HepG2 (cell line): Measurements from ENCODE around the gene UNC5B. TPM values are rescaled to one million over a fixed set of nuclear protein-coding genes. Genes with fewer than 3 reads are reported as not detected.

Experiments
- ATAC-seq: fragments of 200-7000 bp; cut with Tn5 transposase; 3 replicates; pipeline ENCODE4 v1.9.1; 2020; ENCODE audit warnings: mild to moderate bottlenecking, moderate library complexity
- BruUV-seq: library from RNA; stranded (reverse); fragments of 400-500 nt; replicated peaks from 2 replicates; lab custom pipeline; 2021; lab: Mats Ljungman, UMichigan
- CTCF ChIA-PET: fragments of 300-600 bp; formaldehyde crosslinking; extraction: SDS; loops from one replicate; lab custom pipeline; 2021; ENCODE audit warnings: low total read pairs, inconsistent platforms, low intra/inter-chr PET ratio; lab: Yijun Ruan, JAX
- POLR2A ChIA-PET: fragments of 350-600 bp; sonication (Branson Sonifier 250); formaldehyde crosslinking; loops from one replicate; lab custom pipeline; 2020; ENCODE audit warnings: antibody characterized with exemption, inconsistent platforms; lab: Yijun Ruan, JAX
- DNase-seq: peaks from one replicate; pipeline ENCODE4 v3.0.0-alpha.2; 2015; ENCODE audit warnings: low spot score
- FAIRE-seq: peaks from 3 replicates; lab custom pipeline; 2011; peaks lifted over from hg19 to GRCh38; lab: Jason Lieb, UNC
- H2AFZ ChIP-seq: one replicate; pipeline ENCODE4 v1.6.1; 2011; ENCODE audit warnings: low read length, inconsistent platforms
- H3K27ac ChIP-seq: fragments of 300-600 bp; 3 replicates; pipeline ENCODE4 v1.8.0; 2011; ENCODE audit warnings: mixed run types, mild to moderate bottlenecking, mixed read lengths, low read length, inconsistent platforms; ENCODE audit not compliant: insufficient read depth; ENCODE audit errors: extremely low read length
- H3K27me3 ChIP-seq, 2 experiments: fragments of 200-600 bp in 1 of 2; 2 replicates in 1 of 2; 3 replicates in 1 of 2; pipeline versions ENCODE4 v1.6.0 to v1.8.0; 2011; ENCODE audit warnings: low read length in 2 of 2, mild to moderate bottlenecking in 2 of 2, moderate library complexity in 2 of 2, inconsistent platforms in 1 of 2; ENCODE audit not compliant: insufficient read depth in 2 of 2, control insufficient read depth in 1 of 2
- H3K36me3 ChIP-seq, 2 experiments: fragments of 200-600 bp in 1 of 2; replicated peaks in 1 of 2; 2 replicates in 1 of 2; 3 replicates in 1 of 2; pipeline versions ENCODE4 v1.5.1 to v1.8.0; 2011; ENCODE audit warnings: low read length in 2 of 2, inconsistent platforms in 1 of 2; ENCODE audit not compliant: insufficient read depth in 2 of 2, control insufficient read depth in 1 of 2
- H3K4me1 ChIP-seq: 2 replicates; pipeline ENCODE4 v1.5.1; 2012; ENCODE audit warnings: low read length, inconsistent platforms; ENCODE audit not compliant: insufficient read depth
- H3K4me2 ChIP-seq: 2 replicates; pipeline ENCODE4 v1.6.0; 2011; ENCODE audit warnings: low read depth, low read length, inconsistent platforms
- H3K4me3 ChIP-seq, 3 experiments: fragments of 200-600 bp in 1 of 3; sonication (generic), shearing (Covaris generic) in 1 of 3; replicated peaks in 1 of 3; 2 replicates each; pipeline ENCODE4 v1.5.1; 2011 to 2016; ENCODE audit warnings: low read length in 3 of 3, inconsistent platforms in 2 of 3, low read depth in 2 of 3, mild to moderate bottlenecking in 2 of 3, control low read depth in 1 of 3, mixed read lengths in 1 of 3; ENCODE audit not compliant: insufficient read depth in 1 of 3
- H3K79me2 ChIP-seq: one replicate; pipeline ENCODE4 v1.6.1; 2011; ENCODE audit warnings: low read length, inconsistent platforms; ENCODE audit not compliant: insufficient read depth
- H3K9ac ChIP-seq: 2 replicates; pipeline ENCODE4 v1.6.0; 2011; ENCODE audit warnings: mild to moderate bottlenecking, low read depth, low read length, inconsistent platforms; ENCODE audit not compliant: insufficient read depth
- H3K9me3 ChIP-seq: 2 replicates; pipeline ENCODE4 v1.5.1; 2012; ENCODE audit warnings: mild to moderate bottlenecking, low read length
- H4K20me1 ChIP-seq: 2 replicates; pipeline ENCODE4 v1.6.0; 2011; ENCODE audit warnings: inconsistent platforms, mild to moderate bottlenecking, low read length, moderate library complexity; ENCODE audit not compliant: insufficient read depth
- AKAP8 ChIP-seq: sonication (generic); formaldehyde crosslinking; IDR thresholded peaks from 2 replicates; pipeline ENCODE4 v1.5.1; 2020; ENCODE audit warnings: mild to moderate bottlenecking, missing genetic modification reagents
- CREM ChIP-seq, 2 experiments: sonication (generic) in 1 of 2; formaldehyde crosslinking in 1 of 2; IDR thresholded peaks; 2 replicates each; pipeline versions ENCODE4 v1.4.0 to v1.6.1; 2016 to 2020; ENCODE audit warnings: antibody characterized with exemption in 1 of 2, mild to moderate bottlenecking in 1 of 2, missing genetic modification reagents in 1 of 2
- GFI1 ChIP-seq: sonication (generic); formaldehyde crosslinking; IDR thresholded peaks from 2 replicates; pipeline ENCODE4 v1.5.0; 2020; ENCODE audit warnings: missing genetic modification reagents, mild to moderate bottlenecking, borderline replicate concordance
- HNF1B ChIP-seq: sonication (generic); formaldehyde crosslinking; IDR thresholded peaks from 2 replicates; pipeline ENCODE4 v1.5.1; 2020; ENCODE audit warnings: mild to moderate bottlenecking, moderate library complexity, missing genetic modification reagents
- JUN ChIP-seq: sonication (generic); formaldehyde crosslinking; IDR thresholded peaks from 2 replicates; pipeline ENCODE4 v1.4.0; 2020; ENCODE audit warnings: mild to moderate bottlenecking, missing genetic modification reagents
- MXI1 ChIP-seq: IDR thresholded peaks from 3 replicates; pipeline ENCODE4 v1.6.1; 2012; ENCODE audit warnings: low read depth, low read length, inconsistent platforms, borderline replicate concordance
- MZF1 ChIP-seq: sonication (generic); formaldehyde crosslinking; IDR thresholded peaks from 2 replicates; pipeline ENCODE4 v1.8.1; 2023; ENCODE audit warnings: mild to moderate bottlenecking, missing genetic modification reagents, borderline replicate concordance
- NCOA5 ChIP-seq: sonication (generic); formaldehyde crosslinking; IDR thresholded peaks from 2 replicates; pipeline ENCODE4 v1.4.0; 2020; ENCODE audit warnings: missing genetic modification reagents
- NR1H2 ChIP-seq: sonication (generic); formaldehyde crosslinking; IDR thresholded peaks from 2 replicates; pipeline ENCODE4 v1.8.1; 2022; ENCODE audit warnings: low read depth, missing genetic modification reagents, borderline replicate concordance
- RBFOX2 ChIP-seq: fragments of 200-400 bp; formaldehyde crosslinking; IDR thresholded peaks from 2 replicates; pipeline ENCODE4 v1.6.1; 2017; ENCODE audit warnings: low read depth, mild to moderate bottlenecking, low read length
- ZFP36L1 ChIP-seq: sonication (generic); formaldehyde crosslinking; IDR thresholded peaks from 2 replicates; pipeline ENCODE4 v1.8.0; 2022; ENCODE audit warnings: mild to moderate bottlenecking, missing genetic modification reagents, moderate library complexity
- ZNF225 ChIP-seq: sonication (generic); formaldehyde crosslinking; IDR thresholded peaks from 2 replicates; pipeline ENCODE4 v1.4.0; 2020; ENCODE audit warnings: mild to moderate bottlenecking, missing genetic modification reagents
- ZNF33A ChIP-seq: sonication (generic); formaldehyde crosslinking; IDR thresholded peaks from 2 replicates; pipeline ENCODE4 v1.5.1; 2020; ENCODE audit warnings: missing genetic modification reagents, mild to moderate bottlenecking, moderate library complexity, borderline replicate concordance
- ZNF709 ChIP-seq: sonication (generic); formaldehyde crosslinking; IDR thresholded peaks from 2 replicates; pipeline ENCODE4 v1.5.0; 2020; ENCODE audit warnings: mild to moderate bottlenecking, missing genetic modification reagents
- ZSCAN30 ChIP-seq: sonication (generic); formaldehyde crosslinking; IDR thresholded peaks from 2 replicates; pipeline ENCODE4 v1.5.0; 2020; ENCODE audit warnings: mild to moderate bottlenecking, missing genetic modification reagents
- WGBS: methylation state at CpG from one replicate; pipeline ENCODE4 v1.1.6; 2017; ENCODE audit warnings: low lambda C conversion rate; 5-methylcytosine and 5-hydroxymethylcytosine counted together
- in situ Hi-C: cut with HindIII; loops from 2 replicates; pipeline ENCODE4 v1.10.0; 2017; ENCODE audit warnings: low pct_unique_long_range_greater_than_20kb; ENCODE audit not compliant: extremely low pct_ligation_motif_present
- intact Hi-C: fragments of 100-400 bp; cut with micrococcal nuclease; formaldehyde crosslinking; loops from one replicate; pipeline ENCODE4 v1.10.0; 2022; ENCODE audit not compliant: unreplicated experiment
- polyA plus RNA-seq, 8 experiments: library from polyadenylated mRNA; depleted of rRNA in 3 of 8; stranded (reverse) in 7 of 8; unstranded in 1 of 8; fragments of >200 nt; fragmentation: Illumina TruSeq in 4 of 8; extraction: Trizol in 4 of 8; gene quantifications; 2 replicates each; pipeline versions ENCODE4 v1.2.1 to v1.2.3, GENCODE V29; 2011 to 2016; ENCODE audit warnings: low read depth in 4 of 8, missing spikeins in 1 of 8, mixed read lengths in 1 of 8; ENCODE audit not compliant: insufficient read depth in 1 of 8
- total RNA-seq, 5 experiments: library from RNA; depleted of rRNA; stranded (reverse); fragments of >200 nt; fragmentation: Illumina TruSeq; extraction: Trizol; gene quantifications; 2 replicates each; pipeline ENCODE4 v1.2.3, GENCODE V29; 2016; ENCODE audit warnings: low read depth in 1 of 5
- TF ChIP-seq, protein P1 (sequence below): sonication (generic); formaldehyde crosslinking; IDR thresholded peaks from 2 replicates; pipeline ENCODE4 v1.5.0; 2020; ENCODE audit warnings: missing genetic modification reagents
- TF ChIP-seq, protein P2 (sequence below): sonication (generic); formaldehyde crosslinking; IDR thresholded peaks from 2 replicates; pipeline ENCODE4 v1.8.0; 2022; ENCODE audit warnings: missing genetic modification reagents, mild to moderate bottlenecking, borderline replicate concordance

The UNC5B gene
- total and polyA plus RNA-seq, 2 of the 13 experiments (the other 11 are each of a cell fraction or from before 2014, with no cell fraction given) = 0.07 TPM

DNA sequence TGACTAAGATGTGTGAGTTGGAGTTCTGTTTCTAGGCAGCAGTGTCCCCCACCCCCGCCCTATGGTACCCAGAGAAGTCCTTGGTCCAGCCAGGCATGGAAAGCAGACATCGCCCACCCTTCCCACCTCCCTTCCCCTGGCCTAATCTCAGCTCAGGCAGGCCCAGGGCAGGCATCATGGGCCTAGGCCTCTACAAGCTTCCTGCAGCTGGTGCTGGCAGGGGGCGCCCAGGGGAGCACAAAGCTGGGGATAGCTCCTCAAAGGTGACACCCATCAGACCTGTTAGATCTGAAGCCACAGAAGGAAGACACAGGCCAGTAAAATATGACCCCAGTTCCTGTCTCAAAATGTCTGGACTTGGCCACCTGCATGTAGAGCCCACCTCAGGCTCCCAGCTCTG is 18.9 kb upstream of the UNC5B start:
- in situ Hi-C loops = no loop called here
- TF ChIP-seq CREM (IDR thresholded peaks at IDR 0.05) (no peak), CREM (CRISPR knock-in tag; IDR thresholded peaks at IDR 0.05) (no peak), NR1H2 (CRISPR knock-in tag) (no peak), JUN (CRISPR knock-in tag) (no peak), HNF1B (CRISPR knock-in tag) (no peak), MXI1 (no peak), GFI1 (CRISPR knock-in tag) (no peak), MZF1 (CRISPR knock-in tag) (no peak), NCOA5 (CRISPR knock-in tag) (no peak), RBFOX2 (no peak), ZNF225 (CRISPR knock-in tag) (no peak), ZNF709 (no peak), AKAP8 (CRISPR knock-in tag) (no peak), ZSCAN30 (CRISPR knock-in tag) (no peak), ZNF33A (CRISPR knock-in tag) (no peak), ZFP36L1 (CRISPR knock-in tag) (no peak)
- TF ChIP-seq, protein P1, sequence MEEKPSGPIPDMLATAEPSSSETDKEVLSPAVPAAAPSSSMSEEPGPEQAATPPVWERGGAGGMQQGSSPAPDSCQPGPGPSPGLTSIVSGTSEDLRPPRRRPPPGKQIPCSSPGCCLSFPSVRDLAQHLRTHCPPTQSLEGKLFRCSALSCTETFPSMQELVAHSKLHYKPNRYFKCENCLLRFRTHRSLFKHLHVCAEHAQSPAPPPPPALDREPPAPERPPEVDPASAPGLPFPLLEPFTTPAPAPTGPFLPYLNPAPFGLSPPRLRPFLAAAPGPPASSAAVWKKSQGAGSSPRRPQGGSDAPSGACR = no peak
- TF ChIP-seq, protein P2, sequence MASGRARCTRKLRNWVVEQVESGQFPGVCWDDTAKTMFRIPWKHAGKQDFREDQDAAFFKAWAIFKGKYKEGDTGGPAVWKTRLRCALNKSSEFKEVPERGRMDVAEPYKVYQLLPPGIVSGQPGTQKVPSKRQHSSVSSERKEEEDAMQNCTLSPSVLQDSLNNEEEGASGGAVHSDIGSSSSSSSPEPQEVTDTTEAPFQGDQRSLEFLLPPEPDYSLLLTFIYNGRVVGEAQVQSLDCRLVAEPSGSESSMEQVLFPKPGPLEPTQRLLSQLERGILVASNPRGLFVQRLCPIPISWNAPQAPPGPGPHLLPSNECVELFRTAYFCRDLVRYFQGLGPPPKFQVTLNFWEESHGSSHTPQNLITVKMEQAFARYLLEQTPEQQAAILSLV = no peak
- TF ChIP-seq, all 625 proteins: peak for 0
- Histone ChIP-seq H3K79me2 (no peaks in the 10 kb centered on the region), H3K9ac (no peak overlapping the region), H3K4me3 (no peak overlapping the region), H3K4me1 (no peaks in the 10 kb centered on the region), H4K20me1 (no peaks in the 10 kb centered on the region), H3K36me3 (no peaks in the 10 kb centered on the region), H3K9me3 (no peaks in the 10 kb centered on the region), H3K4me2 (no peak overlapping the region), H3K27ac (no peak overlapping the region), H2AFZ (no peak overlapping the region), H3K27me3 (peaks cover 1 to 3% of the 10 kb centered on the region in 2 experiments; a peak in 1 of 5 replicates)
- CTCF ChIA-PET = no interaction called here
- intact Hi-C loops = no loop called here
- ATAC-seq (no peak), DNase-seq (no peak), FAIRE-seq (no peak)
- WGBS = 13% methylated on average over 1 of the region's 3 CpGs
- POLR2A ChIA-PET = no interaction called here
- no TSS peak for BruUV-seq
